Esophagus squamous epithelium (tissue), 5 donors: Measurements from ENCODE around the gene CPM. TPM values are rescaled to one million over a fixed set of nuclear protein-coding genes. Genes with fewer than 3 reads are reported as not detected.

Experiments
- DNase-seq: peaks from one replicate; lab custom pipeline; 2025; lab: John Stamatoyannopoulos, UW
- H3K27ac ChIP-seq, 4 donors: fragments of 200-600 bp; sonication (generic); one replicate each; pipeline ENCODE4 v1.5.1; 2016 to 2019; ENCODE audit warnings: mild to moderate bottlenecking in 1 of 4
- H3K27me3 ChIP-seq, 4 donors: fragments of 200-600 bp; sonication (generic); 1 replicate in 3 of 4; 2 replicates in 1 of 4; pipeline versions ENCODE4 v1.5.1 to v1.6.0; 2017 to 2021; ENCODE audit warnings: antibody characterized with exemption in 1 of 4
- H3K36me3 ChIP-seq, 3 donors: fragments of 200-600 bp; sonication (generic); one replicate each; pipeline ENCODE4 v1.5.1; 2016 to 2019
- H3K4me1 ChIP-seq, 3 donors: fragments of 200-600 bp; sonication (generic); one replicate each; pipeline ENCODE4 v1.5.1; 2017 to 2019
- H3K4me3 ChIP-seq, 4 donors: fragments of 200-600 bp; sonication (generic); 1 replicate in 3 of 4; 2 replicates in 1 of 4; pipeline ENCODE4 v1.5.1; 2016 to 2019; ENCODE audit warnings: mild to moderate bottlenecking in 2 of 4, moderate library complexity in 1 of 4
- H3K9me3 ChIP-seq, 3 donors: fragments of 200-600 bp; sonication (generic); one replicate each; pipeline ENCODE4 v1.5.1; 2016 to 2019
- CTCF ChIP-seq, 6 experiments: fragments of 450-650 bp in 4 of 6; fragments of 200-600 bp in 2 of 6; sonication (generic) in 2 of 6; IDR thresholded peaks; one replicate each; pipeline ENCODE4 v1.5.1; 2016 to 2019; ENCODE audit warnings: antibody characterized with exemption in 6 of 6, mild to moderate bottlenecking in 4 of 6, moderate library complexity in 4 of 6
- POLR2A ChIP-seq, 4 donors: fragments of 450-650 bp; IDR thresholded peaks; one replicate each; pipeline ENCODE4 v1.6.1; 2017; ENCODE audit warnings: antibody characterized with exemption in 4 of 4, mild to moderate bottlenecking in 4 of 4, moderate library complexity in 3 of 4
- WGBS, 2 donors: methylation state at CpG; one replicate each; pipeline ENCODE4 v1.1.5; 2018; 5-methylcytosine and 5-hydroxymethylcytosine counted together
- intact Hi-C: fragments of 100-400 bp; cut with DNase I; formaldehyde crosslinking; loops from one replicate; pipeline ENCODE4 v1.15.0; 2022
- total RNA-seq, 4 donors: library from RNA; depleted of rRNA; stranded (reverse); fragments of >200 nt; gene quantifications; one replicate each; pipeline ENCODE4 v1.1.0, GENCODE V29; 2016
- donor health status: DM: yes; HTN: yes; CAD: no.

CPM gene
- total RNA-seq, 4 donors from 2014 or later = 10.9 to 35.5 (median 20.6) TPM

GRCh38 chr12:68903511-68903910 lies 29.5 kb downstream of the CPM start:
- Histone ChIP-seq H3K4me3 (no peak overlapping the region), H3K27ac (no peak overlapping the region), H3K36me3 (no peaks in the 10 kb centered on the region), H3K27me3 (no peaks in the 10 kb centered on the region), H3K4me1 (no peaks in the 10 kb centered on the region), H3K9me3 (no peaks in the 10 kb centered on the region)
- no peak for DNase-seq
- TF ChIP-seq CTCF (IDR thresholded peaks at IDR 0.05) = no peak
- TF ChIP-seq POLR2A (IDR thresholded peaks at IDR 0.05) = no peak
- intact Hi-C loops = no loop called here
- WGBS, 2 donors = 86 to 93% methylated on average over 8 of the region's 8 CpGs

- Histone ChIP-seq H3K27ac (no peak overlapping the region), H3K27me3 (no peaks in the 10 kb centered on the region), H3K36me3 (no peaks in the 10 kb centered on the region), H3K9me3 (no peaks in the 10 kb centered on the region), H3K4me3 (no peak overlapping the region), H3K4me1 (no peaks in the 10 kb centered on the region)
- TF ChIP-seq POLR2A (IDR thresholded peaks at IDR 0.05) (no peak), CTCF (IDR thresholded peaks at IDR 0.05) (no peak)
- WGBS, 2 donors = 80 to 84% methylated on average over 2 of the region's 2 CpGs
- intact Hi-C loops = no loop called here
- DNase-seq = no peak
Measured at GRCh38 chr12:68901551-68901950, 31.4 kb downstream of the CPM start.

GRCh38 chr12:68901145-68901544 lies 31.8 kb downstream of the CPM start:
- TF ChIP-seq POLR2A (IDR thresholded peaks at IDR 0.05) = no peak
- TF ChIP-seq CTCF (IDR thresholded peaks at IDR 0.05) = no peak
- 88 to 92% methylated on average over 2 of the region's 2 CpGs for WGBS, 2 donors
- no peaks in the 10 kb centered on the region for H3K4me1 ChIP-seq
- no peak overlapping the region for H3K4me3 ChIP-seq
- H3K27ac ChIP-seq = no peak overlapping the region
- H3K27me3 ChIP-seq = no peaks in the 10 kb centered on the region
- H3K9me3 ChIP-seq = no peaks in the 10 kb centered on the region
- intact Hi-C loops = no loop called here
- no peak for DNase-seq
- no peaks in the 10 kb centered on the region for H3K36me3 ChIP-seq

GRCh38 chr12:68900241-68900640 lies 32.7 kb downstream of the CPM start:
- no peak overlapping the region for H3K27ac ChIP-seq

GRCh38 chr12:68899251-68899771 lies 33.7 kb downstream of the CPM start:
- Histone ChIP-seq H3K36me3 (no peaks in the 10 kb centered on the region), H3K27ac (no peak overlapping the region), H3K4me1 (no peaks in the 10 kb centered on the region), H3K27me3 (no peaks in the 10 kb centered on the region), H3K9me3 (no peaks in the 10 kb centered on the region), H3K4me3 (no peak overlapping the region)
- 61 to 62% methylated on average over 4 of the region's 4 CpGs for WGBS, 2 donors
- TF ChIP-seq CTCF (IDR thresholded peaks at IDR 0.05) (peak in 2 of 6 experiments; percentile 14 to 44), POLR2A (IDR thresholded peaks at IDR 0.05) (no peak)
- intact Hi-C loops = no loop called here
- no peak for DNase-seq

More at GRCh38 chr12:68900241-68900640, 32.7 kb downstream of the CPM start:
- WGBS, 2 donors = 48% methylated on average over 2 of the region's 2 CpGs
- Histone ChIP-seq H3K4me1 (no peaks in the 10 kb centered on the region), H3K36me3 (no peaks in the 10 kb centered on the region), H3K27me3 (no peaks in the 10 kb centered on the region), H3K9me3 (no peaks in the 10 kb centered on the region), H3K4me3 (no peak overlapping the region)
- DNase-seq = no peak
- no peak for TF ChIP-seq POLR2A (IDR thresholded peaks at IDR 0.05)
- no peak for TF ChIP-seq CTCF (IDR thresholded peaks at IDR 0.05)
- intact Hi-C loops = no loop called here
